Activated T-helper 1 cell treated with anti-CD3 and anti-CD28 coated beads, Interleukin-12 subunit alpha, Interleukin-12 subunit beta, Interleukin-2, Interleukin-4 antibody, amounts not matched to agents 30 ng/mL and 10 ng/mL and 1 ng/mL, durations not matched to agents 14 hours and 24 hours and 36 hours (primary cell): ENCODE measurements around the gene PAOX. TPM values are rescaled to one million over a fixed set of nuclear protein-coding genes. Genes with fewer than 3 reads are reported as not detected.
A peak's percentile ranks its signal among the peaks of the same experiment; 100 is the strongest.

Experiments used
- DNase-seq: peaks from one replicate; pipeline ENCODE4 v3.0.0; 2021; ENCODE audit warnings: low spot score
- H3K27ac Mint-ChIP-seq: one replicate; pipeline ENCODE4 v1.8.0; 2021; ENCODE audit warnings: mild to moderate bottlenecking, mixed read lengths
- H3K27me3 Mint-ChIP-seq: one replicate; pipeline ENCODE4 v1.8.0; 2022; ENCODE audit warnings: mild to moderate bottlenecking, moderate library complexity, mixed read lengths; ENCODE audit not compliant: insufficient read depth
- H3K36me3 Mint-ChIP-seq: one replicate; pipeline ENCODE4 v1.8.0; 2021; ENCODE audit warnings: low read depth, mixed read lengths
- H3K4me1 Mint-ChIP-seq: one replicate; pipeline ENCODE4 v1.8.0; 2021; ENCODE audit warnings: low read depth, mixed read lengths
- H3K4me3 Mint-ChIP-seq: one replicate; pipeline ENCODE4 v1.8.0; 2021; ENCODE audit warnings: mild to moderate bottlenecking, moderate library complexity, mixed read lengths
- H3K9me3 Mint-ChIP-seq: one replicate; pipeline ENCODE4 v1.8.0; 2021; ENCODE audit warnings: mixed read lengths
- intact Hi-C: fragments of 100-400 bp; cut with micrococcal nuclease; formaldehyde crosslinking; loops from one replicate; pipeline ENCODE4 v1.15.1; 2024
- total RNA-seq: library from RNA; stranded (reverse); gene quantifications from 2 replicates; pipeline ENCODE4 v1.2.3, GENCODE V29; 2022

Gene PAOX
- 6.6 and 7.5 TPM in 2 replicates for total RNA-seq

DNA sequence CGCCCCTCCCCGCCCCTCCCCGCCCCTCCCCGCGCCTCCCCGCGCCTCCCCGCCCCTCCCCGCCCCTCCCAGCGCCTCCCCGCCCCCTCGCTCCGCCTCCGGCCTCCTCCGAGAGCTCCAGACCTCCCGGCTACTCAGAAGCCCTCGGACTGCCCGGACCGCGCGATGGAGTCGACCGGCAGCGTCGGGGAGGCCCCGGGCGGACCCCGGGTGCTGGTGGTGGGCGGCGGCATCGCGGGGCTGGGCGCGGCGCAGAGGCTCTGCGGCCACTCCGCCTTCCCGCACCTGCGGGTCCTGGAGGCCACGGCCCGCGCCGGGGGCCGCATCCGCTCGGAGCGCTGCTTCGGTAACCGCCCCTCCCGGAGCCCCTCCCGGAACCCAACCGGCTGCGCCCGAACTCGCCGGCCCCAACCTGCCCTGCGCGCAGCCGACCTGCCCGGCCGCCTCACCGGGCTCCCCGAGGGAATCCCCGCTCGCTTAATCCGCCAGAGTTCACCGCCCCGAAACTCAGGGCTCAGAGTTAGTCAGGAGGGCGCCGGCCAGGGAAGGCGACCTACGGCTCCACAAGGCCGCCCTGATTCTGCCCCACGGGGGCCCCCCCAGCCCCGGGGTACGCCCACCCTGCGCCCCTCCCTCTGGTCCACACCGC, at the start of gene PAOX:
Gene PAOX (plus strand): TSS at position 111 of the 649 bp plus-strand sequence. CDS start 55 bp downstream, at position 166.
- Mint-ChIP-seq H3K36me3 (peaks cover 4% of the 10 kb centered on the region), H3K27ac (peak within 1 kb of the TSS; percentile 44), H3K9me3 (no peaks in the 10 kb centered on the region), H3K4me3 (peak within 1 kb of the TSS; percentile 79), H3K27me3 (peaks cover 14% of the 10 kb centered on the region), H3K4me1 (peaks cover 6% of the 10 kb centered on the region)
- peak; percentile 58 for DNase-seq
- intact Hi-C loops, result loop anchor here (1.0 to 10.0 kb wide), 8 partner anchors 11 to 1194 kb away; partner anchors contain the start of genes DPYSL4, INPP5A and MTG1

GRCh38 chr10:133329491-133330202, 49.4 kb upstream of the PAOX start:
- H3K4me3 Mint-ChIP-seq, result peak overlapping the region; percentile 64
- DNase-seq, result peak; percentile 77
- H3K36me3 Mint-ChIP-seq, result no peaks in the 10 kb centered on the region
- H3K27ac Mint-ChIP-seq, result no peak overlapping the region
- peaks cover 3% of the 10 kb centered on the region for H3K4me1 Mint-ChIP-seq
- no peaks in the 10 kb centered on the region for H3K9me3 Mint-ChIP-seq
- intact Hi-C loops, result loop anchor here (1.0 to 5.0 kb wide), 7 partner anchors 22 to 278 kb away; partner anchors contain the start of genes MTG1 and PAOX
- peaks cover 72% of the 10 kb centered on the region for H3K27me3 Mint-ChIP-seq

GRCh38 chr10:133332936-133333699, 45.9 kb upstream of the PAOX start:
- H3K4me1 Mint-ChIP-seq, result peaks cover 6% of the 10 kb centered on the region
- peaks cover 54% of the 10 kb centered on the region for H3K27me3 Mint-ChIP-seq
- intact Hi-C loops, result no loop called here
- no peak overlapping the region for H3K27ac Mint-ChIP-seq
- no peaks in the 10 kb centered on the region for H3K36me3 Mint-ChIP-seq
- DNase-seq, result no peak
- no peak overlapping the region for H3K4me3 Mint-ChIP-seq
- H3K9me3 Mint-ChIP-seq, result no peaks in the 10 kb centered on the region

DNA sequence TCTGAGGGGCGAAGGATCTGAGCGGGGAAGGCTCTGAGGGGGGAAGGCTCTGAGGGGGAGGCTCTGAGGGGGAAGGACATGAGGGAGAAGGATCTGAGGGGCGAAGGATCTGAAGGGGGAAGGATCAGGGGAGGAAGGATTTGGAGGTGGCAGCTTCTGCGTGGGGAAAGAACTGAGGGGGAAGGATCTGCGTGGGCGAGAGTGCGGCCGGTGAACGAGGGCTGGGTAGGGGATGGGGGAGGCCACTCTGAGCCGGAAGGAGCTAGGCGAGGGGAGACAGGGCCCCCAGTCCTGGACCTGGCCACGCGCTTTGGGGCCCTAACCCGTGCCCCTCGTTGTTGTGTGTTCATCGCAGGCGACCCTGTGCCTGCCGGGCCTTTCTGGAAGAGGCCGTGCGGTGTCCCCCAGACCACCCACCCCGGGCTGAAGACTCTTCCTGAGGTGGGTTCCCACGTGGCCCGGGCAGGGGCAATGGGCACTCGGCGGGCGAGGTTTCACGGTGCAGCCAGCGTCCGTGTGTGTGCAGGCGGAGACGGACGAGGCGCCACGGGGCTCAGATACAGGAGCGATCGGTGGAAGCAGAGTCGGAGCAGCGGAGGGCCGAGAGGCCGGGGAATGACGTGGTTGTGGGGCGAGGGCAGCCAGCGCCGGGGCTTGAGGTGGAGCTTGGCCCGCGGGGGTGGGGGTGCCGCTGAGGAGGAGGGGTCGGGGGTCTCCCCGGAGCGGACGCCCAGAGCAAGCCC, 44.4 kb upstream of the PAOX start:
- H3K36me3 Mint-ChIP-seq, result no peaks in the 10 kb centered on the region
- H3K27ac Mint-ChIP-seq, result peak overlapping the region; percentile 45

DNA sequence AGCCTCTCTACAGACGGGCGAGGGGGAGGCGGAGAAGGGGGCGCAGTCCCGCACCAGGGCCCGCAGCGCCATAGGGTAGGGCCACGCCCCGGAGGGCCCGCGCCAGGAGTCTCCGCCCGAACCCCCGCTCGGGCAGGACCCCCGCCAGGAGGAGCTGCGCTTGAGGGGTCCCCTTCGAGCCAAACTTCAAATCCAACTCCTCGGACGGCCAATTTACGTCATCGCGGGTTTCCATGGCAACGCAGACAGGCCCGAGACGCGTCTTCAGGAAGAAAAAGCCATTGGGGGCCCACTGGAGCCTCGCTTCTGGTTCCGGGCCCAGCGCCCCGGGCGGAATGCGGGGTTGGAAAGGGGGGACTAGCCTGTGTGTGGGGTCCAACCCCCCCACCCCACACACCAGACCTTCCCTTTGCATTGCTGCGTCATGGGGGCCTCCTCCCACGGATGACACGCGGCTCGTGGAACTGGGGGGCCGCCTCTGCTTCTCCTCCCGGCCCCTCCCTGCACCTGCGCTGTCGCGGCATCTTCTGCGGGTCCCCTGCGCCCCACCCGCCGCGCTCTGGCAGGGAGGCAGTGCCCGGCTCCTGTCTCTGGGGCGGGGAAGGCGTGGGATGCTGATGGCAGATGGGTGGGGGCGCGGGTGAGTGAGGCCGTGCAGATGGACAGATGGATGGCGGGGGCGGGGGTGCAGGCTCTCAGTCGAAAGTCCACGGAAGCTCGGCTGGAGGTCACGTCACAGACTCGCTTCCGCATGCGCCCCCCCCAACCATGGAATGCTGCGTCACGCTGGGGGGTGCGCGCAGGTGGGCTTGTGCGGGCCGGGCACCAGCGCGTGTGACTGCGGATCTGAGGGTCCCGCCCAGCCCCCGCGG, 43.6 kb upstream of the PAOX start:
- Mint-ChIP-seq H3K4me1 (peaks cover 6% of the 10 kb centered on the region), H3K36me3 (no peaks in the 10 kb centered on the region), H3K27me3 (peaks cover 37% of the 10 kb centered on the region), H3K4me3 (peak overlapping the region; percentile 16), H3K27ac (no peak overlapping the region), H3K9me3 (no peaks in the 10 kb centered on the region)
- DNase-seq, result peak; percentile 58
- intact Hi-C loops, result loop anchor here (1.0 kb wide), 1 partner anchor 26 kb away; no protein-coding TSS in a partner anchor

More for the DNA sequence above, 44.4 kb upstream of the PAOX start:
- Mint-ChIP-seq H3K27me3 (peaks cover 42% of the 10 kb centered on the region), H3K9me3 (no peaks in the 10 kb centered on the region), H3K4me3 (peak overlapping the region; percentile 75), H3K4me1 (peaks cover 6% of the 10 kb centered on the region)
- intact Hi-C loops, result loop anchor here (1.0 kb wide), 1 partner anchor 25 kb away; no protein-coding TSS in a partner anchor
- no peak for DNase-seq

DNA sequence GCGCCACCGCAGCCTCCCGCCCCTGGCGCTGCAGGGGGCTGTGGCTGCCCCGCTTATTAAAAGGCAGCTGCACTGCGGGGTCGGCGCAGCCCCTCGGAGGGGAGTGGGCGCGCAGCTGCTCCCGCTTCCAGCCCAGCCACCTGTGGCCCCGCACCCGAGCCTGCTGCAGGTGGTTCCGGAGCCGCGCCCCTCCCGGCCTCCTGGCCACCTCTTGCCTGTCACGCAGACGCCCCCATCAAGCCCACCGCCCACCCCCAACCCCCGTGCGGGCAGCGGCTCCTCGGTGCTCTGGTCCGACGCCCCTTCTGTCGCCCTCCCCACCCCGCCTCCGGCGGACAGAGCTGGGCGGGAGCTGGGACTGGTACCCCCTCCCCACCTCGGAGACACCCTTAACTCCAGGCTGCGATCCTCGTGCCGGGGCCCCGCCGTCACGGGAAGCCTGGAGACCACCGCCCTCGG, 42.9 kb upstream of the PAOX start:
- no peak overlapping the region for H3K27ac Mint-ChIP-seq
- H3K4me1 Mint-ChIP-seq, result peaks cover 6% of the 10 kb centered on the region
- intact Hi-C loops, result no loop called here

GRCh38 chr10:133336577-133337369, 42.3 kb upstream of the PAOX start, which contains the start of gene CALY:
Gene CALY, minus strand, starts transcription at chr10:133336896. Its CDS starts 7,907 bp downstream, at chr10:133328989.
- Mint-ChIP-seq H3K27me3 (peaks cover 26% of the 10 kb centered on the region), H3K4me1 (peaks cover 6% of the 10 kb centered on the region), H3K4me3 (peak within 1 kb of the TSS; percentile 64), H3K36me3 (no peaks in the 10 kb centered on the region), H3K27ac (peak within 1 kb of the TSS; percentile 42), H3K9me3 (no peaks in the 10 kb centered on the region)
- DNase-seq, result peak; percentile 75
- intact Hi-C loops, result no loop called here

More for the DNA sequence above, 42.9 kb upstream of the PAOX start:
- Mint-ChIP-seq H3K4me3 (no peak overlapping the region), H3K36me3 (no peaks in the 10 kb centered on the region), H3K27me3 (peaks cover 31% of the 10 kb centered on the region), H3K9me3 (no peaks in the 10 kb centered on the region)
- no peak for DNase-seq

- Mint-ChIP-seq H3K27ac (no peak overlapping the region), H3K36me3 (no peaks in the 10 kb centered on the region), H3K4me1 (peaks cover 6% of the 10 kb centered on the region), H3K4me3 (no peak overlapping the region), H3K27me3 (peaks cover 23% of the 10 kb centered on the region), H3K9me3 (no peaks in the 10 kb centered on the region)
- no peak for DNase-seq
- intact Hi-C loops, result no loop called here
Measured at GRCh38 chr10:133337370-133337725, 41.7 kb upstream of the PAOX start.

DNA sequence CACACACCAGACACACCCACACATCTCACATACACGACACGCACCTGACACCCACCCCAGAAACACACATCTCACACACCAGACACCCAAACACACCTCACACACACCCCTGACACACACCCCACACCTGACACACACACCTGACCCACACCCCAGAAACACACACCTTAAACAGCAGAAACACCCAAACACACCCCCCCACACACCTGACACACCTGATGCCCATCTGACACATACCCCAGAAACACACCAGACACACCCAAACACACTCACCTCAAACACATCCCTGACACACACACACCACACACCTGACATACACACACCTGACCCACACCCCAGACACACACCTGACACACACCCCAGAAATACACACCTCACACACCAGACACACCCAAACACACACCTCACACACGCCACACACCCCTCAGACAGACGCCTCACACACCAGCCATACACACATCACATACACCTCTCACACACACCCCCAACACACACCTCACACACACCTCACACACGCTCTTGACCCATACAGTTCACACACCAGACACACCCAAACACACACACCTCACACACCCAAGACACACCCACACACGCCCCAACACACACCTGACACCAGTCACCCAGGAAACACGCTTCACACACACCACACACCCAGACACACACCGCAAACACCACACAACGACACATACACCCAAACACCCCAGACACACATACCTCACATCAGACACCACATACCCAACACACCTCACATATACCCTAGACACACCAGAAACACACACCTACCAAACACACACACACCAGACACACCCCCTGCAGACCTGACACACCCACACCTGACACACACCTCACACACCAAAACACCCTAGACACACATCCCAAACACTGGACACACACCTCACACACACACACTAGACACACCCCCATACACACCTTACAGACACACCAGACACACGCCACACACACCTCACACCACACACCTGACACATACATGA, 40.7 kb upstream of the PAOX start:
- no peaks in the 10 kb centered on the region for H3K36me3 Mint-ChIP-seq
- H3K27ac Mint-ChIP-seq, result no peak overlapping the region
- H3K4me3 Mint-ChIP-seq, result no peak overlapping the region
- no peaks in the 10 kb centered on the region for H3K9me3 Mint-ChIP-seq
- no peak for DNase-seq
- intact Hi-C loops, result no loop called here
- H3K4me1 Mint-ChIP-seq, result peaks cover 6% of the 10 kb centered on the region
- H3K27me3 Mint-ChIP-seq, result peaks cover 14% of the 10 kb centered on the region

- Mint-ChIP-seq H3K36me3 (no peaks in the 10 kb centered on the region), H3K4me1 (peaks cover 1% of the 10 kb centered on the region), H3K27ac (no peak overlapping the region), H3K9me3 (no peaks in the 10 kb centered on the region), H3K27me3 (peaks cover 10% of the 10 kb centered on the region), H3K4me3 (no peak overlapping the region)
- intact Hi-C loops, result no loop called here
- no peak for DNase-seq
Measured at GRCh38 chr10:133339708-133340380, 39.2 kb upstream of the PAOX start.
